ENCODE results near the gene OPN1SW.

Gene OPN1SW

GRCh38 chr7:128731184-128731583, 44.4 kb downstream of the OPN1SW start:
- no peak for DNase-seq

- no peak for DNase-seq
These were observed 46.1 kb downstream of the OPN1SW start for GRCh38 chr7:128729494-128729893.

DNA sequence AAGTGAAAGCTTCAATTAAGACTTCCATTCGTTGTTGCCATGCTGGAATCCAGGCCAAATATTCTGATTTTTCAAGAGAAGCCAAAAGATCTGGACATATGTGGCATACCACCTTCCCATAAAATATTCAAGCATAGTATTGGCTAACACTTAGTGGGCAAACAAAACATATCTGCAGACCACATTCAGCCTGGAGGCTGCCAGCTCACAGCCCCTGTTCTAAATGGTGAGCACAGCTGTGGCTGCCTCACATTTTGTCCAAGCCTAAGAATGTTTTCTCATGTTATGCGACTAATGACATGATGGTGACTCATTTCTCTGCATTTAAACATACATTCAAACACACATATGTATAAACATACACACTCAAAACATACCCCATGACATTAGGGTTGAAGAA, 47.0 kb downstream of the OPN1SW start:
- no peak for DNase-seq

- DNase-seq: no peak
These were observed 48.4 kb downstream of the OPN1SW start for GRCh38 chr7:128727239-128727638.

GRCh38 chr7:128726737-128727072, 48.9 kb downstream of the OPN1SW start:
- DNase-seq: no peak

DNA sequence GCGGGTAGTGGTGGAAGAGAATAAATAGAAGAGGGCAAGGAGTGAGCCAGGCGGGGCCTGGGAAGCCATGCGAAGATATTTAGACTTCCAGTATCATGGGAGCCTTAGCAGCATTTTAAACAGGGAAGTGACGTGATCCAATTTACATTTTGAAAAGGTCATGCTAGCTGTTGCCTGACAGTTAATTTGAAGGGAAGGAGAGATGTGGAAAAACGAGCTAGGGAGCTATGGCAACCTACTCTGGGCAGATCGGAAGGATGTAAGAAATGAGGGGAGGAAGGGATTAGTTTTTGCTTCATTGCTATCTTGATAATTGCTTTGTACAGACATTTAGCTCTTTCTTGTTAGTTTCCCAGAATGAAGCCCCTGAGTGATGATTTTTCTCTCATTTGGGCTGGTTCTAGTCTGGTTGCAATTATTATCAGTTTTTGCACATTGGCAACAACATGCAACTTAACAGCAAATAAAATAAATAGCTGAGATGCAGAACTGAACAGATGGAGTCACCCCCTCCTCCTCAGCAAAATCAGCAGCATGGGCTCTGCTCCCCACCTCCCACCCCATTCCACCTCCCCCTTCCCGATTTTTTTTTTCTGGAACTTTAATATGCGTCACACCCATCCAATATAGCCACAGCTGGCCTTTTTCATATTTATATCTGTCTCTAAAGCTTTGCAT, 49.4 kb downstream of the OPN1SW start:
- DNase-seq: no peak

DNA sequence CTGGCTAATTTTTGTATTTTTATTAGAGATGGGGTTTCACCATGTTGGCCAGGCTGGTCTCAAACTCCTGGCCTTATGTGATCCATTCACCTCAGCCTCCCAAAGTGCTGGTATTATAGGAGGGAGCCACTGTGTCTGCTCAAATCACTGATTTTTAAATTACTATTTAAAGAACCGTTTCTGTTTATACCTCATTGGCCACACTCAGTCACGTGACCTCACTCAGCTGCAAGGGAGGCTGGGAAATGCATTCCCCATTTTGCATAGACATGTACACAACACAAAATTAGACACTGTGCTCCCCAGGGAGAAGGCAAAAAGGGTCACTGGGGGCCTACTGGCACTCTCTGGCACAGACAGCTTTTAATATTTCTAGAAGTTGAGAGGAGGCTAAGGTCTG, 50.1 kb downstream of the OPN1SW start:
- no peak for DNase-seq

- no peak for DNase-seq
These were observed 50.9 kb downstream of the OPN1SW start for GRCh38 chr7:128724743-128725142.

Measured in NCI-H526 treated with DMSO at 0.1 percent for 48 hours (cell line).